ENCODE data around the gene POC1A.
A peak's percentile ranks its signal among the peaks of the same experiment; 100 is the strongest.

The POC1A gene

DNA sequence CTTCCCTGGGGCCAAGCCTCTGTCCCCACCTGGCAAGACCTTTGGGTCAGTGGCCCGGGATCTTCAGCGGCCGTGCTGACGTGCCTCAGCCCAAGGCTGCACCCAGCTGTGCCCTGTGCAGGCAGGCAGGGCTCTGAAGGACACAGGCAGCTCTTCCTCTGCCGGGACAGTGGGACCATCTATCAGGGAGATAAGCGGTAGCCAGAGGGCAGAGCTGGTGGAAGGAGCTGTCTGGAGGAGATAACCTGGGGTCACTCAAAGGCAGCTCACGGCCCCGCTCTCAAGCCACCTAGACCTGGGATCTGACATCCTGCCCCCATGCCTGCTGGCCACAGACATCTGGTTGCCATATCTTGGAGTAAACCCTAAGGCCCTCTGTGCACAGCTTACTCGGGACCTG lies 125.2 kb downstream of the POC1A start:
- H3K9me3 ChIP-seq (ENCODE audit: severe bottlenecking): no peaks in the 10 kb centered on the region
- H3K36me3 ChIP-seq: no peaks in the 10 kb centered on the region
- DNase-seq: no peak
- H3K4me3 ChIP-seq (ENCODE audit: low read depth, low read length): no peak overlapping the region
- TF ChIP-seq, protein P1, sequence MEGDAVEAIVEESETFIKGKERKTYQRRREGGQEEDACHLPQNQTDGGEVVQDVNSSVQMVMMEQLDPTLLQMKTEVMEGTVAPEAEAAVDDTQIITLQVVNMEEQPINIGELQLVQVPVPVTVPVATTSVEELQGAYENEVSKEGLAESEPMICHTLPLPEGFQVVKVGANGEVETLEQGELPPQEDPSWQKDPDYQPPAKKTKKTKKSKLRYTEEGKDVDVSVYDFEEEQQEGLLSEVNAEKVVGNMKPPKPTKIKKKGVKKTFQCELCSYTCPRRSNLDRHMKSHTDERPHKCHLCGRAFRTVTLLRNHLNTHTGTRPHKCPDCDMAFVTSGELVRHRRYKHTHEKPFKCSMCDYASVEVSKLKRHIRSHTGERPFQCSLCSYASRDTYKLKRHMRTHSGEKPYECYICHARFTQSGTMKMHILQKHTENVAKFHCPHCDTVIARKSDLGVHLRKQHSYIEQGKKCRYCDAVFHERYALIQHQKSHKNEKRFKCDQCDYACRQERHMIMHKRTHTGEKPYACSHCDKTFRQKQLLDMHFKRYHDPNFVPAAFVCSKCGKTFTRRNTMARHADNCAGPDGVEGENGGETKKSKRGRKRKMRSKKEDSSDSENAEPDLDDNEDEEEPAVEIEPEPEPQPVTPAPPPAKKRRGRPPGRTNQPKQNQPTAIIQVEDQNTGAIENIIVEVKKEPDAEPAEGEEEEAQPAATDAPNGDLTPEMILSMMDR (IDR thresholded peaks at IDR 0.05; ENCODE audit: low read depth, low read length): no peak
- no peaks in the 10 kb centered on the region for H3K27me3 ChIP-seq (ENCODE audit: insufficient read depth, low read depth, severe bottlenecking)
- H3K27ac ChIP-seq: no peak overlapping the region

DNA sequence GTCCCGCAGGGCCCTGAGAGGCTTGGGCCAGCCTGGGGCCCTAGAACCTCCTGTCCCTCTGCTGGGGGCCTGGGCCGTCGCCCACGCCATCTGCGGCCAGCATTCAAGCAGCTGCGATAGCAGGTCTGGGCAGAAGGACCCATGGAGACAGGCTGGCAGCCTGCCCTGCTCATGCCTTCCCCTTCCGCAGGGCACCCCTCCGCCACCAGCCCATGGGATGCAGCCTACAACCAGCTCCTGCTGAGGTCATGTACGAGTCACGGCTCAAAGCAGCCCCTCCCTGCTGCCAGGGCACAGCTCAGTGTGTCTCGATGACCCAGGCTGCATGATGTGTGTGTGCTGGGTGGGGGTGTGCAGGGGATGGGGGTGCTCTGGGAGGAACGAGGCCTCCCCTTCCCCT lies 125.7 kb downstream of the POC1A start:
- H3K4me3 ChIP-seq (ENCODE audit: low read depth, low read length): no peak overlapping the region
- H3K9me3 ChIP-seq (ENCODE audit: severe bottlenecking): no peaks in the 10 kb centered on the region
- TF ChIP-seq, protein P1 (IDR thresholded peaks at IDR 0.05; ENCODE audit: low read depth, low read length): no peak
- H3K36me3 ChIP-seq: no peaks in the 10 kb centered on the region
- DNase-seq: no peak
- H3K27ac ChIP-seq: no peak overlapping the region
- no peaks in the 10 kb centered on the region for H3K27me3 ChIP-seq (ENCODE audit: insufficient read depth, low read depth, severe bottlenecking)

DNA sequence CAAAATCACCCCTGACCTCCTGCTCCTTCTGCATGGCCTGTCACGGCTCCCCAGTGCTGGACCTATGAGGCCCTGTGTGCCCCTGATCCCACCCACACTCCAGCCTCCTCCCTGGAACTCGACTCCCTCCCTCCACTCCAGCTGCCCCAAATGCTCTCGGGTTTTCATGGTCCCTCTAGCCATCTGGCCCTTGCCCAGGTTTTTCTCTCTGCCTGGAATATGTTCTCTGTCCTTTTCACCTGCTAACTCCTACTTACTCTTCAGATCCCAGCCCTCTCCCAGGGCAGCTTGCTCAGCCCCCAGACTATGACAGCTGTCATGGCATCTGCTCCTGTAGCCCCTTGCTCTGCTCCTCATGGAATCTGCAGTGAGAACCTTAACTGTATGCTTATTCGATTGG lies 128.2 kb downstream of the POC1A start:
- Histone ChIP-seq H3K9me3 (ENCODE audit: severe bottlenecking) (no peaks in the 10 kb centered on the region), H3K27me3 (ENCODE audit: insufficient read depth, low read depth, severe bottlenecking) (no peaks in the 10 kb centered on the region), H3K27ac (peak overlapping the region; percentile 96), H3K4me3 (ENCODE audit: low read depth, low read length) (peak overlapping the region; percentile 24; the same call in 1 of the 2 replicates), H3K36me3 (no peaks in the 10 kb centered on the region)
- TF ChIP-seq, protein P1 (IDR thresholded peaks at IDR 0.05; ENCODE audit: low read depth, low read length): no peak
- peak; percentile 87 for DNase-seq

DNA sequence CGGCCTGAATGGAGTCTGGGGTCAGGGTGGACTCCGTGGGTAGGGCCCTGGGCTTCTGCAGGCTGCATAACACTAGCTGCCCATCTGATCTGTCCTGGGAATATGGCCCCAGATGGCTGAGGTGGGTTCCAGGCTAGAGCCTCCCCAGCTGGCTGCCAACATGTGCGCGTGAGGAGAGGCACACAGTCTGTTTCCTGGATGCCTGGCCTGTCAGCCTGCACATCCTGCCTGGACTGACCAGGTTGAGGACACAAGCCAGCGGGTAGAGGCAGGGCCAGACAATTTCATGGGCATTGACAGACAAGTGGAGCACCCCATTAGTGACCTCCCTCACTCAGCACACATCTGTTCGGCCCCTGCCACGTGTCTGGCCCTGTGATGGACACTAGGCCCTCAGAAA lies 128.8 kb downstream of the POC1A start:
- DNase-seq: peak; percentile 63
- H3K27me3 ChIP-seq (ENCODE audit: insufficient read depth, low read depth, severe bottlenecking): no peaks in the 10 kb centered on the region
- H3K36me3 ChIP-seq: no peaks in the 10 kb centered on the region
- H3K4me3 ChIP-seq (ENCODE audit: low read depth, low read length): peak overlapping the region; percentile 24
- peak overlapping the region; percentile 96 for H3K27ac ChIP-seq
- TF ChIP-seq, protein P1 (IDR thresholded peaks at IDR 0.05; ENCODE audit: low read depth, low read length): no peak
- H3K9me3 ChIP-seq (ENCODE audit: severe bottlenecking): no peaks in the 10 kb centered on the region

Measured in WERI-Rb-1 (cell line).